T-cell (primary cell): ENCODE results near the gene GCLC. TPM values are rescaled to one million over a fixed set of nuclear protein-coding genes. Genes with fewer than 3 reads are reported as not detected.

ENCODE experiments used
- ATAC-seq, 4 experiments: fragments of 200-7000 bp in 3 of 4; fragments of 150-1000 bp in 1 of 4; cut with Tn5 transposase; replicated peaks in 1 of 4; 1 replicate in 3 of 4; 2 replicates in 1 of 4; pipeline ENCODE4 v1.10.0; 2021; ENCODE audit warnings: moderate library complexity in 3 of 4, mild to moderate bottlenecking in 2 of 4, moderate number of reproducible peaks in 1 of 4
- CTCF ChIA-PET, 2 donors: fragments of 300-600 bp; sonication (Branson Sonifier 250); formaldehyde crosslinking; loops; one replicate each; lab custom pipeline; 2022; ENCODE audit warnings: antibody characterized with exemption in 2 of 2; lab: Charles Lee
- POLR2A ChIA-PET, 2 donors: fragments of 300-600 bp; sonication (Branson Sonifier 250); formaldehyde crosslinking; loops; one replicate each; lab custom pipeline; 2022; ENCODE audit warnings: antibody characterized with exemption in 2 of 2; lab: Charles Lee
- DNase-seq, 35 experiments: peaks; one replicate each; pipeline versions ENCODE4 v3.0.0 to v3.0.0-alpha.2; 2013 to 2023
- H3K27ac ChIP-seq: one replicate; pipeline ENCODE4 v1.5.1; 2013; ENCODE audit warnings: low read length
- H3K27me3 ChIP-seq, 2 experiments: replicated peaks in 1 of 2; 1 replicate in 1 of 2; 2 replicates in 1 of 2; pipeline versions ENCODE4 v1.6.1 to v1.7.0; 2013; ENCODE audit warnings: low read length in 1 of 2, mixed read lengths in 1 of 2; ENCODE audit not compliant: control insufficient read depth in 2 of 2, insufficient read depth in 2 of 2; ENCODE audit errors: extremely low read depth in 1 of 2
- H3K36me3 ChIP-seq, 2 donors: 1 replicate in 1 of 2; 2 replicates in 1 of 2; pipeline versions ENCODE4 v1.6.1 to v1.7.0; 2013; ENCODE audit warnings: low read length in 1 of 2; ENCODE audit not compliant: control insufficient read depth in 2 of 2, insufficient read depth in 1 of 2; ENCODE audit errors: extremely low read depth in 1 of 2
- H3K4me1 ChIP-seq, 2 experiments: 1 replicate in 1 of 2; 2 replicates in 1 of 2; pipeline versions ENCODE4 v1.6.1 to v1.7.0; 2013; ENCODE audit warnings: low read length in 2 of 2, mixed read lengths in 1 of 2; ENCODE audit not compliant: insufficient read depth in 2 of 2, control insufficient read depth in 1 of 2; ENCODE audit errors: extremely low read depth in 1 of 2
- H3K4me3 ChIP-seq, 2 donors: 1 replicate in 1 of 2; 2 replicates in 1 of 2; pipeline versions ENCODE4 v1.5.1 to v1.7.0; 2013; ENCODE audit warnings: mild to moderate bottlenecking in 2 of 2, low read length in 1 of 2, moderate library complexity in 1 of 2; ENCODE audit not compliant: control insufficient read depth in 1 of 2; ENCODE audit errors: extremely low read depth in 1 of 2
- H3K9me3 ChIP-seq: 2 replicates; pipeline ENCODE4 v1.7.0; 2013
- H3K27ac Mint-ChIP-seq, 2 donors: one replicate each; pipeline ENCODE4 v1.8.0; 2020 to 2021; ENCODE audit warnings: mild to moderate bottlenecking in 2 of 2, mixed read lengths in 2 of 2
- H3K27me3 Mint-ChIP-seq, 2 donors: one replicate each; pipeline ENCODE4 v1.8.0; 2021 to 2022; ENCODE audit warnings: mixed read lengths in 2 of 2
- H3K36me3 Mint-ChIP-seq: one replicate; pipeline ENCODE4 v1.8.0; 2021; ENCODE audit warnings: mixed read lengths
- H3K4me1 Mint-ChIP-seq, 3 donors: one replicate each; pipeline ENCODE4 v1.8.0; 2020 to 2022; ENCODE audit warnings: mixed read lengths in 3 of 3, mild to moderate bottlenecking in 1 of 3
- H3K4me3 Mint-ChIP-seq, 3 donors: one replicate each; pipeline ENCODE4 v1.8.0; 2020 to 2022; ENCODE audit warnings: mild to moderate bottlenecking in 3 of 3, mixed read lengths in 3 of 3, moderate library complexity in 3 of 3
- H3K9me3 Mint-ChIP-seq, 3 donors: one replicate each; pipeline ENCODE4 v1.8.0; 2020 to 2022; ENCODE audit warnings: mixed read lengths in 3 of 3
- WGBS: methylation state at CpG from one replicate; pipeline ENCODE4 v1.1.5; 2013; ENCODE audit warnings: missing lambda C conversion rate; ENCODE audit not compliant: insufficient coverage; 5-methylcytosine and 5-hydroxymethylcytosine counted together
- total RNA-seq, 35 experiments: library from RNA in 6 of 35; stranded (reverse) in 6 of 35; fragments of 120-200 nt in 1 of 35; gene quantifications; one replicate each; pipeline versions ENCODE4 v1.2.1 to v1.2.4 and lab custom pipeline; 2013 to 2026

GCLC gene
- total RNA-seq, 5 donors from 2014 or later (not counting 1 experiment from before 2014, with no cell fraction given), result 25.2 to 38.2 (median 33.6) TPM

DNA sequence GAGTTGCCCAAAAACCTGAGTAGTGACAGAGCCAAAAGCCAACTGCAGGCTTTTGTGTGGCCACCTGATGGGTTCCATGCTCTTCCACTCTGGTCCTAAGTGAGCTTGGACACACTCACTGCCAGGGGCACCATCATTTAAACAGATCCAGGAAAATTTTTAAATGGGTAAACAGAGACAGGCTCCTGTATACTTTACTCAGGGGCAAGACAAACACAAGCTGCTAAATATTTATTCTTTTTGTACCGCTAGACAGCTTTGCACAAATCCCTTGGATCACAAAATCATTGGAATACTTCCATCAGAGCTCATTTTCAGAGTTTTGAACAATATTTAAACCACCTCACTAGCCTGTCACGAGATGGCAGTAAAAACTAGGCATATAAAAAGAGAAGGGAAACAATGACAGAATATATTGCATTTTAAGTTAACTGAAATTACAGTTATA lies 31.4 kb downstream of the GCLC start:
- Mint-ChIP-seq H3K36me3 (peaks cover 56% of the 10 kb centered on the region), H3K4me3 (no peak overlapping the region), H3K9me3 (no peaks in the 10 kb centered on the region), H3K4me1 (no peaks in the 10 kb centered on the region), H3K27me3 (no peaks in the 10 kb centered on the region), H3K27ac (no peak overlapping the region)
- no peaks in the 10 kb centered on the region for H3K27me3 ChIP-seq
- DNase-seq, result no peak
- no peaks in the 10 kb centered on the region for H3K4me1 ChIP-seq
- ChIA-PET POLR2A (no interaction called here), CTCF (interaction anchor here (0.7 to 1.2 kb wide), 4 partner anchors 21 to 215 kb away, joined by 3 to 4 read pairs (median 3); no protein-coding TSS in a partner anchor)
- no peak overlapping the region for H3K27ac ChIP-seq
- WGBS, result 100% methylated on average over 1 of the region's 2 CpGs
- H3K9me3 ChIP-seq, result no peaks in the 10 kb centered on the region
- H3K4me3 ChIP-seq, result no peak overlapping the region
- peaks cover 0 to 43% of the 10 kb centered on the region in 2 donors for H3K36me3 ChIP-seq
- no peak for ATAC-seq

DNA sequence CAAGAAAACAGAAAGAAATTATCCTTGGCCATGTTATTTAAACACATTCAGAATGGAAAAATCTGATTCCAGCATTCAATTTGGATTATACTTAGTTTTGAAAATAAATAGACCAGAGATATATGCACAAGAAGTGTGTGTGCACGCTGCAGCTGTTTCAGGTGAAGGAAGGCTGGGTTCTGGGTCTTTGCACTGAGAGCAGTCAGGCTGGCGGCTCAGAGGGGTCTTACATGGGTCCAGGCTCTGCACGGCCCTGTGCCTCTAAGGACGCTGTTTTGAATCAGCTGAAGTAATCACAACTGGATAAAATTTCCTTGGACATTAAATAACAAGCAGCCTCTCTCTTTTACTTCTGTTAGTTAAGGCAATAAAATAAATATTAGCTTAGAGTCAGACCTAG lies 31.8 kb downstream of the GCLC start:
- H3K36me3 ChIP-seq, result peaks cover 0 to 46% of the 10 kb centered on the region in 2 donors
- CTCF ChIA-PET, result interaction anchor here (0.7 to 1.2 kb wide), 3 partner anchors 133 to 215 kb away, joined by 3 to 4 read pairs (median 3); no protein-coding TSS in a partner anchor
- no peaks in the 10 kb centered on the region for H3K4me1 ChIP-seq
- Mint-ChIP-seq H3K4me1 (no peaks in the 10 kb centered on the region), H3K27me3 (no peaks in the 10 kb centered on the region), H3K9me3 (no peaks in the 10 kb centered on the region), H3K36me3 (peaks cover 60% of the 10 kb centered on the region), H3K4me3 (no peak overlapping the region), H3K27ac (no peak overlapping the region)
- DNase-seq, result no peak
- H3K27ac ChIP-seq, result no peak overlapping the region
- H3K4me3 ChIP-seq, result no peak overlapping the region
- WGBS, result 100% methylated on average over 1 of the region's 4 CpGs
- H3K27me3 ChIP-seq, result no peaks in the 10 kb centered on the region
- POLR2A ChIA-PET, result no interaction called here
- ATAC-seq, result no peak
- H3K9me3 ChIP-seq, result no peaks in the 10 kb centered on the region

DNA sequence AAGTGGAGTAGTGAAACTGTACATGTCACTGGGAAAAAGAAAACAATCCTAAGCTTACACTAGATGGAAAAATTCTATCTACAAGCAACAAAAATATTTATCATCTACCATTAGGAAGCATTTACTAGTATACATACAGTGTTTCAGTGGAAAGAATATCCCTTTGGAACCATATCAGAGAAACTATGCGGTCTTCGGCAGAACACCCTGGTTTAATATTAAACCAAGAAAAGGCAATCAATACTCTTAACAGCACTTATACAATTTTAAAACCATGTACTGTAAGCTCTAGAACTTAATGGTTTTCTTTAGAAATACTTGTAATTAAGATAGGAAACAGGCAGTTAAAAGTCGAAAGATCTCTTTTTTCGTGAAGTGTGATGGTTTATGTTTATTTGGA lies 32.3 kb downstream of the GCLC start:
- Mint-ChIP-seq H3K9me3 (no peaks in the 10 kb centered on the region), H3K36me3 (peaks cover 61% of the 10 kb centered on the region), H3K27ac (no peak overlapping the region), H3K4me3 (no peak overlapping the region), H3K4me1 (no peaks in the 10 kb centered on the region), H3K27me3 (no peaks in the 10 kb centered on the region)
- ChIA-PET CTCF (no interaction called here), POLR2A (no interaction called here)
- H3K36me3 ChIP-seq, result peaks cover 0 to 49% of the 10 kb centered on the region in 2 donors
- no peak overlapping the region for H3K27ac ChIP-seq
- no peaks in the 10 kb centered on the region for H3K4me1 ChIP-seq
- DNase-seq (no peak), ATAC-seq (no peak)
- WGBS, result no CpG with 5 or more reads among the region's 4 CpGs
- no peaks in the 10 kb centered on the region for H3K27me3 ChIP-seq
- H3K9me3 ChIP-seq, result no peaks in the 10 kb centered on the region
- no peak overlapping the region for H3K4me3 ChIP-seq

DNA sequence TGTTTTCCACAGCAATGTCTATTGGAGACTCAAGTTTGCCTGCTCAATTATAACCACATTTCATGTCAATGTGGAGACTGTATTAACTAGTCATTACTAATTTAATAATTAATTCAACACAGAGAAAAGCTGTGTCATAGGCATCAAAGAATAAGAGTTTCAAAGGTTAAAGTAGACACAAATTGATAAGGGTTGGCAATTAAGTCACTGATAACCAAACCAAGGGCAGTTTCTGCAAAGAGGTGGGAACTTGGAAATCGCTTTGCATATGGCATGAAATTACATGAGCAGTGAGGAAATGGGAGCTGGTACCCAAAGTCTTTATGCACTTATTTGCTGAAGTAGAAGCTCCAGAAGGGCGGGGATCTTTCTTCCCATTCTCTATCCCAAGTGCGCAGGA lies 34.2 kb downstream of the GCLC start:
- CTCF ChIA-PET, result interaction anchor here in 1 of 2 donors (0.7 kb wide), 1 partner anchor 118 kb away, joined by 3 read pairs; no protein-coding TSS in a partner anchor
- Mint-ChIP-seq H3K4me1 (no peaks in the 10 kb centered on the region), H3K4me3 (no peak overlapping the region), H3K9me3 (no peaks in the 10 kb centered on the region), H3K36me3 (peaks cover 68% of the 10 kb centered on the region), H3K27me3 (no peaks in the 10 kb centered on the region), H3K27ac (no peak overlapping the region)
- Histone ChIP-seq H3K27ac (no peak overlapping the region), H3K36me3 (peaks cover 0 to 50% of the 10 kb centered on the region in 2 donors), H3K4me3 (no peak overlapping the region), H3K27me3 (no peaks in the 10 kb centered on the region), H3K9me3 (no peaks in the 10 kb centered on the region), H3K4me1 (no peaks in the 10 kb centered on the region)
- WGBS, result 100% methylated on average over 1 of the region's 3 CpGs
- no peak for DNase-seq
- no peak for ATAC-seq
- POLR2A ChIA-PET, result interaction anchor here in 1 of 2 donors (0.6 kb wide), 1 partner anchor 91 kb away, joined by 5 read pairs; no protein-coding TSS in a partner anchor

DNA sequence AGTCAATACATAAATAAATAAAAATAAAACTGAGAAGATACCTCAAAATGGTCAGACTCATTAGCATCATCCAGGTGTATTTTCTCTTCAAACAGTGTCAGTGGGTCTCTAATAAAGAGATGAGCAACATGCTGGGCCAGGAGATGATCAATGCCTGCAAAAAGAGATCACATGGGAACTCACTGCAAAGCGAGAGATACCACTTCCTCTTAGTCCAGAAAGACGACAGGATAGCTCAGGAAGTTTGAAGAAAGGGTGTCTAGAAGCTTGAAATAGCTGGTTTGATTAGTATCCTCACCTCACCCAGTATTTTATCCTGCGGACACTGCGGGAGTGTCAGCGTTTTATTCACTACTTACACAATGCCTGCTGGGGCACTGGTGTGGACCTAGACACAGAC lies 38.0 kb downstream of the GCLC start:
- peaks cover 55% of the 10 kb centered on the region for H3K36me3 Mint-ChIP-seq
- H3K4me1 Mint-ChIP-seq, result no peaks in the 10 kb centered on the region
- no peaks in the 10 kb centered on the region for H3K9me3 Mint-ChIP-seq
- POLR2A ChIA-PET, result no interaction called here
- H3K27me3 Mint-ChIP-seq, result no peaks in the 10 kb centered on the region
- Histone ChIP-seq H3K27me3 (no peaks in the 10 kb centered on the region), H3K9me3 (no peaks in the 10 kb centered on the region), H3K4me1 (no peaks in the 10 kb centered on the region), H3K27ac (no peak overlapping the region), H3K36me3 (peaks cover 5 to 47% of the 10 kb centered on the region in 2 donors), H3K4me3 (no peak overlapping the region)
- DNase-seq (no peak), ATAC-seq (no peak)
- whole genome bisulfite sequencing, result no CpG with 5 or more reads among the region's 5 CpGs
- H3K27ac Mint-ChIP-seq, result no peak overlapping the region
- CTCF ChIA-PET, result interaction anchor here in 1 of 2 donors (0.9 kb wide), 1 partner anchor 31 kb away, joined by 3 read pairs; no protein-coding TSS in a partner anchor
- no peak overlapping the region for H3K4me3 Mint-ChIP-seq

DNA sequence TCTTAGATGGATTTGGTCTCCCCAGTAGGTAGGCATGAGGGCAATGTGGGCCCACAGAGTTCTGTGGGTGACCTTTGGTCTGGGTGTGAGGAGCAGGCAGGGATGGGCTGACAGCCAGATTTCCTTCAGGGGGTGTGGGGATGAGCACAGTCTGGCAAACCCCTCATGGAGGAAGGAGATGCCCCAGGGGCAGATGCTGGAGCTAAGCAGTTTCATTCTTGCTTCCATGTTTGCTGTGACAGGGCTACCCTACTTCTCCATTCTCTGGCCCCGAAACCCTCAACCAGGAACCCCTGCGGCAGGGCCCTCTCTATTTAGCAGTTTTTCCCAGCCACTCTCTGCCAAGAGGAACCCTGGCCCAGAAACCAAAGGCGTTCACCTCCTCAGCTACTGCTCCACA lies 40.4 kb downstream of the GCLC start:
- peaks cover 5 to 57% of the 10 kb centered on the region in 2 donors for H3K36me3 ChIP-seq
- ChIA-PET POLR2A (no interaction called here), CTCF (interaction anchor here in 1 of 2 donors (1.1 kb wide), 1 partner anchor 8 kb away, joined by 3 read pairs; no protein-coding TSS in a partner anchor)

More for the DNA sequence above, 40.4 kb downstream of the GCLC start:
- Mint-ChIP-seq H3K27ac (no peak overlapping the region), H3K36me3 (peaks cover 52% of the 10 kb centered on the region), H3K9me3 (no peaks in the 10 kb centered on the region), H3K27me3 (no peaks in the 10 kb centered on the region), H3K4me1 (no peaks in the 10 kb centered on the region), H3K4me3 (no peak overlapping the region)
- ATAC-seq (no peak), DNase-seq (no peak)
- Histone ChIP-seq H3K4me1 (no peaks in the 10 kb centered on the region), H3K4me3 (no peak overlapping the region), H3K27ac (no peak overlapping the region), H3K27me3 (no peaks in the 10 kb centered on the region), H3K9me3 (no peaks in the 10 kb centered on the region)
- 100% methylated on average over 2 of the region's 3 CpGs for WGBS
